GM21423 (cell line): ENCODE results near the gene RNF44.

Source experiments
- ATAC-seq: cut with Tn5 transposase; IDR thresholded peaks from one replicate; pipeline ENCODE4 v1.9.1; 2021; ENCODE audit warnings: mild to moderate bottlenecking, moderate library complexity; ENCODE audit not compliant: unreplicated experiment

The RNF44 gene

GRCh38 chr5:176536902-176537553, at the start of gene RNF44:
RNF44 (minus strand) TSS chr5:176537402; CDS start chr5:176532472, 4,930 bp downstream.
- peak; percentile 46 for ATAC-seq

- ATAC-seq: no peak
These were observed 45.9 kb upstream of the RNF44 start for GRCh38 chr5:176583076-176583475.

GRCh38 chr5:176581361-176581760, 44.2 kb upstream of the RNF44 start:
- ATAC-seq: no peak

GRCh38 chr5:176579323-176579722, 42.1 kb upstream of the RNF44 start:
- no peak for ATAC-seq

- ATAC-seq: no peak
These were observed 41.2 kb upstream of the RNF44 start for GRCh38 chr5:176578391-176578808.

GRCh38 chr5:176577312-176578176, 40.3 kb upstream of the RNF44 start:
- no peak for ATAC-seq

GRCh38 chr5:176575488-176576422, 38.6 kb upstream of the RNF44 start:
- ATAC-seq: no peak

GRCh38 chr5:176575066-176575465, 37.9 kb upstream of the RNF44 start:
- ATAC-seq: no peak

GRCh38 chr5:176574297-176574591, 37.0 kb upstream of the RNF44 start:
- ATAC-seq: no peak

- no peak for ATAC-seq
These were observed 36.5 kb upstream of the RNF44 start for GRCh38 chr5:176573564-176574296.

- no peak for ATAC-seq
These were observed 32.8 kb upstream of the RNF44 start for GRCh38 chr5:176570044-176570443.

- no peak for ATAC-seq
These were observed 31.5 kb upstream of the RNF44 start for GRCh38 chr5:176568657-176569056.

GRCh38 chr5:176565760-176566288, 28.6 kb upstream of the RNF44 start:
- ATAC-seq: no peak

- ATAC-seq: no peak
These were observed 26.8 kb upstream of the RNF44 start for GRCh38 chr5:176564002-176564401.

GRCh38 chr5:176562189-176562588, 25.0 kb upstream of the RNF44 start:
- ATAC-seq: no peak

- ATAC-seq: no peak
These were observed 24.1 kb upstream of the RNF44 start for GRCh38 chr5:176561259-176561658.

GRCh38 chr5:176560364-176560763, 23.2 kb upstream of the RNF44 start:
- ATAC-seq: no peak

GRCh38 chr5:176559683-176560082, 22.5 kb upstream of the RNF44 start:
- no peak for ATAC-seq

GRCh38 chr5:176557846-176558245, 20.6 kb upstream of the RNF44 start:
- ATAC-seq: no peak
